NCI-H510A treated with DMSO at 0.1 percent for 48 hours (cell line): ENCODE measurements around the gene CLCNKB.
"Not testable (repeated sequence)": the region's sequence is repeated elsewhere in the genome, so short reads cannot be mapped to it uniquely, and the experiment has no call there.

Source experiments
- DNase-seq: peaks from one replicate; lab custom pipeline; 2025; lab: John Stamatoyannopoulos, UW

CLCNKB gene

DNA sequence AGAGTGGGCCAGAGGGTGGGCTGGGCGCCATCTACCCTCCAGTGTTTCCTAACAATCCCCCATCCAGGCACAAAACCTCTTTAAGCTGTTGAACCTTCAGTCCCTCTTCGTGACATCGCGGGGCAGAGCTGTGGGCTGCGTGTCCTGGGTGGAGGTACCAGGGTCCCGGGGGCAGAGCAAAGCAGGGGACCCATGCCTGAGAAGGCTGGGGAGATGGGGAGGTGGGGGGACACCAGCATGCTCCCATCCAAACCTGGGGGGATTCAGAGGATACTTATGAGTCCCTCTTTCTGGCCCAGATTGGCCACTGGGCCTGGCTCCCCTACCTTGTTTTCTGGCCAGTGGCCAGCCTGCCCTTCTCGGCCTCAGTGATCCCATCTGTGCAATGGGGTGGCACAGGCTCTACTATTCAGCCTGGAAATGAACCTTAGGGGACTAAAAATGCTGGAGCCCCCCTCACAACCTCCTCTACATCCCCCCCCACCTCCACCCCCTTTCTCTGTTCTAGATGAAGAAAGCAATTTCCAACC is 10.4 kb upstream of the CLCNKB start:
- DNase-seq, result not testable (repeated sequence)

DNA sequence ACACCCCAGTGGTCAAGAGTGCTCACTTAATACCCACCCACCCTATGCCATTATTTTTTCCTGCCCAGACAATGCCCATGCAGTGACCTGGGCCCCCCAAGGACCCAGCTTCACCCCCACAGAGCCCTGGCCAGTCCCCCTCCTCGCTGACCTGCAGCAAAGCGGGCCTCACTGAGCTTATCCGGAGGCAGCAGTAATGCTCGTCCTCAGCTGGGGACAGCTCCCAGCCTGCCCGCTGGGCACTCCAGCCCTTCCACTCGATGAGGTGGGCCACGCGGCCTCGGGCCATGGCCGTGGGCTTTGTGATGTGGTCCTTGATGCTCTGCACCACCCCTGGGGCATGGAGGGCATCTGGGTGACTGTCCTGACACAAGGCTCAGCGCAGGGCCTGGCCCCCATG is 7.1 kb upstream of the CLCNKB start:
- not testable (repeated sequence) for DNase-seq

DNA sequence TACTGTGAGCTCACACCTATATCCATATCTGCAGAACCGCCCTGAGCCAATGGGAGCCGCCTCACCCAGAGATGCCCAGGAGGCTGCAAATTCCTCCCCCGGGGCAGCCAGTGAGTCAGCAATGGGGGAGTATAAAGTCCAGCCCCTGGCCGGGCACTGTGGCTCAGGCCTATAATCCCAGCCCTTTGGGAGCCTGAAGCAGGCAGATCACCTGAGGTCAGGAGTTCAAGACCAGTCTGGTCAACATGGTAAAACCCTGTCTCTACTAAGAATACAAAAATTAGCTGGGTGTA is 5.0 kb upstream of the CLCNKB start:
- no peak for DNase-seq

DNA sequence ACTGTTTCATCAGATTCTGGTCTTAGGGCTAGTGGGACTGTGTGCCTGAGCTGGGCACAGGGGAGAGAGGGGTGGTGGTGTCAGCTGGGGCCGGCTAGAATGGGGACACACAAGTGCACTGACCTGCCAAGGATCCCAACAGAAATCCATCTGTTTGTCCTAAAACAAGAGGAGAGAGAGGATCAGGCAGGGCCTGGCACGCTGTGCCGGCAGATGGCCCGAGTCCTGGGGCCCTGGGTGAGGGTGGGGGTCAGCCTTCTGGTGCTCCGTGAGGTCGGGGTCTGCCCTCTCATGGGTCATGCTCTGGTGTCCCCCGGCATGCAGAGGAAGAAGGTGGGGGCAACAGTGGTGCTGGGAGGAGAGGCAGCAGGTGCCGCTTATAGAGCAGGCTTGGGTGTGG is 3.7 kb upstream of the CLCNKB start:
- not testable (repeated sequence) for DNase-seq

DNA sequence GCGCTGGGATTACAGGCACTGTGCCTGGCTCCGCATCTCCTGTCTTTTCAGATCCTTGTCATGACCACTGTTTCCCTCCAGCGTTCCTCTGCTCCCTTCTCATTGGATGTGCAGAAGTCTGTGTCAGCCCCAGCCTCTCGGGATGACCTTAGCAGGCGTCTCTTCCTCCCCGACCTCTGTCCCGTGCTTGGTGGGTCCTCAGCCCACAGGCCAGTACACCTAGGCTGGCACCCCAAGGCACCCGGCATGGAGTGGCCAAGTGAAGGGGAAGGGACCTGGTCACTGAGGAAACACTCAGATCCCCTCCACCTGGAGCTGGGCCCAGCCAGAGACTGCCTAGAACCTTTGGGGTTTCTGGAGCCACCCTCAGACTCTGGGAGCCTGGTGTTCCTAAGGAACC is 2.4 kb upstream of the CLCNKB start:
- no peak for DNase-seq

DNA sequence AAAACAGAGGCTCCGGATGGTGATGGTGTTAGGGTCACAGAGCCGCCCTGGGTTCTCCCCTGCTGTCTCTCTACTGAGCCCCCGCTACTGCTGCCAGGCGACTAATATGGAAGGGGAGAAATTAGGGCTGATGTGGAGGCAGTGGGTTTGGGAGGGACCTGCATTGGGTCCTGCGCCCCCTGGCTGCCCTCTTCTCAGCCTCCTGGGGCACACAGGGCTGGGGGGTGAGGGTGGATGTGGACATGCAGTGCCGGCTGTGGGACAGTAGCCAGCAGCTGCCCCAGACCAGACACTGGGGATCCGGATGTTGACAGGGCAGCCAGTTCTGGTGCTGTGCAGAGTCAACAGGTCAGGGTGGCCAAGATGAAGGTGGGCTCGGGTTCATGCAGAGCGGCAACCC is 1.5 kb upstream of the CLCNKB start:
- no peak for DNase-seq

DNA sequence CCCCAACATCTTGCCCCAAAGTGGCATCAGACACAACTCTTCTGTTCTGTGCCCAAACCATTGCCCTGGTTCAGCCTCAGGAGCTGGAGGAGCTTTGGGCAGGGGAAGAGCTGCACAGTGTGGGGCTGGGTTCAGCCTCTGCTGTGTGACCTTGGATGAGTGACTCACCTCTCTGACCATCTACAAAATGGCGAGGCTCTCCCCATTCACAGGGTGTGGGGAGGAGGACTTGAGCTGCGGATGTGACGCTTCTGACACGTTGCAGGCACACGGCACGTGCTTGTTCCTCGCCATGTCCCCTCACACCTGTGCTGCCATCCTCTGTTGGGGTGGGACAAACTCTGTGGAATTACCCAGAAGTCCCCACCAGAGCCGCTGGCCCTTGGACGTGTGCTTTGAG is 928 bp upstream of the CLCNKB start:
- not testable (repeated sequence) for DNase-seq

DNA sequence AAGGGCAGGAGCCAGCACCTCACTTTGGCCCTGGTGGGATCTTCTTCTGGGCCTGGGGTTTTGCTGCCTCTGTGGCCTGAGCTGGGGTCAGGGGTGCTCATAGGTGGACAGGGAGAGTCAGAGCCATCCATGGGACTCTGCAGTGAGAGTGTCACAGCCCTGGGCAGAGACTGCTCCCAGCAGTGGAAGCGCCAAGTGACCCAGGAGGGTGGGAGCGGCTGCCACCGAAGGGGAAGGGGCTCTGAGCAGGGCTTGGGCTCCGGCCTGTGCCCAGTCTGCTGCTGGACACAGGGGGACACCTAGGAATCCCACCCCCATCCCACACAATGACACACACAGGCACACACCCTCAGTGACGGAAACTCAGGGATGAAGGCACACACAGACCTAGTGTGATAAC is 368 bp downstream of the CLCNKB start:
- no peak for DNase-seq

DNA sequence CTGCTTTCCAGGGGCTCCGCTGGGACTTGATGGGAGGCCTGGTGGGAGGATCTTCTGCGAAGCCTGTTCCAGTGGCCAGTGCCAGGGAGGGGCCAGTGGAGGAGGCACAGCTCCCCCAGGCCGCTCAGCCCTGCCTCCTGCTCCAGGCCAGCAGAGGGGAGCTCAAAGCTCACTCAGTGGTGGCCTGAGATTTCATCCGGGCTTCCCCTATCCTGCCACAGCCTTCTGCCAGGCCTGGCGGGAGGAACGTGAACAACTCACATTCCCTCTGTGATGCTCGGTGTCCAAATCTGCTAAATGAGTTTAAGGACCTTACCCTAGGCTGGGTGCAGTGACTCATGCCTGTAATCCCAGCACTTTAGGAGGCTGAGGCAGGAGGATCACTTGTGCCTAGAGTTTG is 3.3 kb downstream of the CLCNKB start:
- no peak for DNase-seq

DNA sequence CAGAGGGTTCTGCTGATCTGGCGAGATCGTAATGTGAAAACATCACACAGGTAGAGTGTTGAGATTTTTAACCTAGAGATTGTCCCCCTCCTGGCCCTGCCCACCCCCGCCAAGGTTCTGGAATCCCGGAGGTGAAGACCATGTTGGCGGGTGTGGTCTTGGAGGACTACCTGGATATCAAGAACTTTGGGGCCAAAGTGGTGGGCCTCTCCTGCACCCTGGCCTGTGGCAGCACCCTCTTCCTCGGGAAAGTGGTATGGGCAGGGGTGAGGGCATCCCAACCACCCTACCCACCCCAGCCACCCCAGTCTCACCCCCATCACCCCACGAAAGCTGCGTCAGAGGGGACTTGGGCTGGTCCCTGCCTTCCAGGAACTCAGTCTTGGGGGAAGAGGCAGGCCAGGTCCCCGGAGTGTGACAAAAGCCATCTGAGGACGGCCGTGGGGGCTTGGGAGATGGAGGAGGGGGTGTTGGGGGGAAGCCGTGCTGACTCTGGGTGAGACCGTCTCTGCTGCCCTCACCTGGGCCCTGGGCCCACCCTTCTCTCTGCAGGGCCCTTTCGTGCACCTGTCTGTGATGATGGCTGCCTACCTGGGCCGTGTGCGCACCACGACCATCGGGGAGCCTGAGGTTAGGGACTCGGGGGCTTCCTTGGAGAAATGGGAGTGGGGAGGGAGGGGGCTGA is 4.4 kb downstream of the CLCNKB start:
- no peak for DNase-seq

DNA sequence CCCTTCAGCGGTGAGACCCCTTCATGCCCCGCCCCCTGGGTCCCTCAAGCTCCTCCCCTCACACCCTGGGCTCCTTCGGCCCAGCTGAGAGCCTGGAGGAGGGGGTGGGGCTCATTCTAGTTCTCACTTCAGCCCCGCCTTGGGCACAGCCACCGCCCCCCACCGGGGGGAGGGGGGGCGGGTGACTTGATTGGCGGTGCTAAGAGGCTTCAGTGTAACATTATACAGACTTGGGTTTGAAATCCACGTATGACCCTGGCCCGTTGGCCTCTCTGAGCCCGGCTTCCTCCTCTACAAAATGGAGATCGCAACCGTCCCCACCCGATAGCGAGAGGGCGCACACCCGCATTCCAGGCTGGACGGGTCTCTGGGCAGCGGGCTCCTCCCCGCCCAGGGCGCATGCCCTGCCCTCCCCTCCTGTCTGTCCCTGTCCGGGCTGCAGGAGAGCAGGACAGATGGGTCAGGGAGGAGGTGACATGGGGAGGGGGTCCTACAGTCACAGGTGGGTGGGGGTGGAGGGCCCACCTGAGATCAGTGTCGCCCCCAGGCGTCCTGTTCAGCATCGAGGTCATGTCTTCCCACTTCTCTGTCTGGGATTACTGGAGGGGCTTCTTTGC is 5.1 kb downstream of the CLCNKB start:
- DNase-seq, result no peak

DNA sequence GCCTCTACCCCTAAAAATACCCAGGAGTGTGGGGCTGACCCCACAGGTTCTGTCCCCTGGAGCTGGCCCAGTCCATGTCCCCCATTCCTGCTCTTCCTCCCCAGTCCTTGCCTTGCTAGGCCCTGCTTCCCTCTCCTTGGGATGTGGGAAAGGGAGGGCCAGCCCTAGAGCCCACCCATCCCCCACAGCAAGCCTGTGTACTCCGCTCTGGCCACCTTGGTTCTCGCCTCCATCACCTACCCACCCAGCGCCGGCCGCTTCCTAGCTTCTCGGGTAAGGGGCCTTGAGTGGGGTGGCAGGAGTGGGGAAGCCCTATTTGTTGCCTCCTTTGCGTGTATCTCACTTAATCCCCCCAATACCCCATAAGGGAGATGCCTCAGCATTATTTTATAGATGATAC is 6.7 kb downstream of the CLCNKB start:
- no peak for DNase-seq

DNA sequence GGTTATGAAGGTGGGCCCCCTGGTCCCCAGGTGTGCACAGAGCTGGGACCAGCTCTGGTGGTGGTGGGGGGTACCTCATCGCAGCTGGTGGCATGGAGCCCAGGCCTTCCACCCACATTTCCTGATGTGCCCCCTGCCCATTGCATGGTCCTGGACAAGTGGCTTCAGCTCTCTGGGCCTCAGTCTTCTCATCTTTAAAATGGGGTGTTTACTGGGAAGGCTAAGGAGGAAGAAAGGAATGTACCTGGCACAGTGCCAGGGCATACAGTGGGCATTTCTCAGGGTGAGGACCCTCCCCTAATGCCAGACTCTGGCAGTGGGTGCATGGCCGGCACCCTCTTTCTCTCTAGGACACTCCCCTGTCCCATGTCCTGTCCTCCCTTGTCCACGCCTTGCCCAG is 7.5 kb downstream of the CLCNKB start:
- DNase-seq, result no peak

DNA sequence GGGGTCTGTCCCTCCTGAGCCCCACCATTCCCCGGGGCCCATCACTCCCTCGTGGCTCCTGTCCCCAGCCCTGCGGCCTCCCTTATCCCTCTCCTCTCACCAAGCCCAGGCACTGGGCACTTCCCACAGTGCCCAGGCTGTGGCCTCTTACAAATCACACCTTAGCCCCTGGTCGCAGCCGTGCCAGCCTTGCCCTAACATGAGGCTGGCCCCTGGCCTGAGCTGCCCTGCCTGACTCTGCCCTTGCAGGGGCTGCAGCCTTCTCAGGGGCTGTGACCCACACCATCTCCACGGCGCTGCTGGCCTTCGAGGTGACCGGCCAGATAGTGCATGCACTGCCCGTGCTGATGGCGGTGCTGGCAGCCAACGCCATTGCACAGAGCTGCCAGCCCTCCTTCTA is 8.4 kb downstream of the CLCNKB start:
- DNase-seq, result not testable (repeated sequence)

DNA sequence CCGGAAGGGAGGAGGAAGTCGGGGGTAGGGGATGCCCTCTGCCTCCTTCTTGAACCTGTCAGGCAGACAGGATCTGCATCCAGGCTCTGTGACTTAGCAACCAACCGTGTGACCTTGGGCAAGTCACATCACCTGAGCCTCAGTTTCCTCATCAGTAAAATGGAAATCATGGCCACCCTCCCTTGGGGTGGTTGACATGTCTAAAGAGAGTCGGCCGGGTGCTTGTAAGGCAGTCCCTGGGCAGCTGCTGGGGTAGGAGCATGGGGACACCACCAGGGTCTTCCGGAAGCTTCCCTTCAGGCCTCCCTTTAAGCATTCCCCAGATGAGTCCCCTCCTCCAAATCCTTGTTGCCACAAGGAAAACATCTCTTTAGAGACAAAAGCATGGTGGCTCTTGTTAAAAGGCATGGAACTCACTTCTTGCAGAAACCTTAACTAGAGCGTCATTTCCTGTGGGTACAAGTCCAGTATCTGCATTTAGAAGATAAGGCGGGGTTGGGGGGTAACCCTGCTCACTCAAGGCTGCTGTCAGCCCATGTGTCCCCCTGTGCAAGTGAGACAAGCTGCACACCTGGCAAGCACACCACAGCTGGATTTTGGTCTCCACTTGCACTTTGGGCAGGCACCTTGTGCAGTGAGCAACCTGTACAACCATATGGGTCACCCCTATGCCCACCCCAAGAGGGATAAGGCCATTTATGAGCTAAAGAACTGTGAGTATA is 10.4 kb downstream of the CLCNKB start:
- no peak for DNase-seq

DNA sequence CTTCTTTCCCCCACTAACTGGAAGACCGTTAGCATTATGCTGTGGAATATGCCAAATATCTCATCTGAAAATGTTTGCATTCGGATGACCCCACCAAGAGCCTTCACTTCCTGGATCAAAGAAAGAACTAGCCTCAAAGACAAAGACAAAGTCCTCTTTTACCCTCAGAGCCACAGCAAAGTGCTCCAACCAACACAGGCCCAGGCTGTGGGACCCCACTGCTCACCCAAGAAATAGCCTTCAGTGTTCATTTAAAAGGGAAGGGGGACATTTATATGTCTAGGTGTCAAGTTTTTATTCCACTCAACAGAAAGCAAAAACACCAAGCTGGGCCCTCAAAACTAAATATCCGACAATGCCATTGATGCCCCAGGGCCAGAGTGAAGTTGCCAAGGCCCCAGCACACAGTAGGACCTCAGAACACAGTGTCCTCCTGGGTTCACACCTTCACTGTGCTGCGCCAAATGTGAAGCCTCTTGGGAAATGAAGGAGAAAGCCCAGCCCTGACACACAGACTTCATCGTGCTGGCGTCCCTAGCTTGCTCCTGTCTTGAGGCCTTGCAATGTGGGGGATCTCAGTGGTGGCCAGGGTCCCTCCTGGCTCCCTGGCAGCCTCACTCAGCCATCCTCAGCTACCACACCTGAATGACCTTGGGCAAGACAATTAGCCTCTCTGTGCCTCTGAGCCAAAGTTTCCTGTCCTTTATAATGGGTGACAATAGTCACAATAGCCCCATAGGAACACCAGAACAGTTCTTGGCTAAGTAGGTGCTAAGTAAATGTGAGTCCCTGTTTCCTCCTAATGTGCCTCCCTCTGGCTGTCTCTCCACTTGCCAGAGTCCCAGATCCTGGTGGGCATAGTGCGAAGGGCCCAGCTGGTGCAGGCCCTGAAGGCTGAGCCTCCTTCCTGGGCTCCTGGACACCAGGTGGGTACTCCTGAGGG is 11.3 kb downstream of the CLCNKB start:
- DNase-seq, result no peak

DNA sequence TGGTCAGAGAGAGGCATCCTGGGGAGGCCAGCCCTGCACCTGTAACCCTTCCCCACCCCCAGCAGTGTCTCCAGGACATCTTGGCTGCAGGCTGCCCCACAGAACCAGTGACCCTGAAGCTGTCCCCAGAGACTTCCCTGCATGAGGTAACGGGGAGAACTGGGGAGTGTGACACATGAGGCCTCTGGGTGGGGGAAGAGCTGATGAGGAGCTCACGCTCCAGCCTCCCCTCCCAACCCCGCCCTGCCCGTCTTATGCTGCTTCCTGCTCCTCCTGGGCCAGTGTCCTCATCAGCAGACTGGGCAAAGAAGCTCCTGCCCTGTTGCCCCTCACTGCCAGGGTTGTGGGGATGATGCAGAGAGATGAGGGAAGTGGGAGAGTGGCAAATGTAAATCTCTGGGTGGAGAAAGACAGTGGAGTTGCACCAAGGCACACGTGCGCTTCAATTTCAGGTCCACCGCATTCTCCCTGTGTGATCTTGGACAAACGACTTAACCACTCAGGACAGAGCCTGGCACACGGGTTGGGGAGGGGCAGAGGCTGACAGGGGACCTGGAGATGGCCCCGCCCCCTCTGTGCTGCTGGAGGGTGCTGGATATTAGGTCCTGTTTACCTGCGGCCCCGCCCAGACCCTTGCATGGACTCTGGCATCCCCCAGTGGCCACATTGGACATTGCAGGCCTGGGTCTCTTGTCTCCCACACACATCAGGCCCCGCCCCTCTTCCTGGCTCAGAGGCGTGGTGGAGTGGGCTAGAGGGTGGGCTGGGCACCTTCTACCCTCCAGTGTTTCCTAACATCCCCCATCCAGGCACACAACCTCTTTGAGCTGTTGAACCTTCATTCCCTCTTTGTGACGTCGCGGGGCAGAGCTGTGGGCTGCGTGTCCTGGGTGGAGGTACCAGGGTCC is 12.3 kb downstream of the CLCNKB start:
- DNase-seq, result peak; percentile 98

DNA sequence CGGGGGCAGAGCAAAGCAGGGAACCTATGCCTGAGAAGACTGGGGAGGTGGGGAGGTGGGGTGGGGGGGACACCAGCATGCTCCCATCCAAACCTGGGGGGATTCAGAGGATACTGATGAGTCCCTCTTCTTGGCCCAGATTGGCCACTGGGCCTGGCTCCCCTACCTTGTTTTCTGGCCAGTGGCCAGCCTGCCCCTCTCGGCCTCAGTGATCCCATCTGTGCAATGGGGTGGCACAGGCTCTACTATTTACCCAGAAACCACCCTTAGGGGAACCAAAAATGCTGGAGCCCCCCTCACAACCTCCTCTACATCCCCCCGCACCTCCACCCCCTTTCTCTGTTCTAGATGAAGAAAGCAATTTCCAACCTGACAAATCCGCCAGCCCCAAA is 12.9 kb downstream of the CLCNKB start:
- not testable (repeated sequence) for DNase-seq

DNA sequence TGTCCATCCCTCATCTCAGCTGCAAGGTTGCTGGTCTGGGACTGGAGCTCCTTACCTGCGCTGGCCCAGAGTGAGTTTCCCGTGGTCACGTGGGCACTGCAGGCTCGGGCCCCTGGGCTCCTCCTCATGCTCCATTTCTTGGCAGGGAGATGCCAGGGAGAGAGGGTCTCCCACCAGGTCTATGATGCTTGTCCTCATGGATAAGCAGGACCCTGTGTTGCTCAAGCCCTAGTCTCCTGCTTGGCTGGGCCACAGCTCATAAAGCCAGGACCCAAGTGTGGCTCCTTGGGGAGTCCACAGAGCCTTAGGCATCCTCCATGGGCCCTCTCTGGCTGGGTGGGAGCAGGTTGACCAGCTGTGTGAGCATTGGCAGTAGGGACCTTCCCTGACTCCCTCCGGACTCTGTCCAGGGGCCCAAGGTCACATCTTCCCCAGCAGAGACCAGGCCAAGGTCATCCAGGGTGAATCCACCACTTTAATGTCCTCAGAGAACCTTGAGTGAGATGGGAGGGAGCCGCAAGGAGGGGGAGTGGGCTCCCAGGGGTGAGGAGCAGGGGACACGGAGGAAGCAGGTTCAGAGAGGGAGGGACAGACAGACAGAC is 13.8 kb downstream of the CLCNKB start:
- not testable (repeated sequence) for DNase-seq

DNA sequence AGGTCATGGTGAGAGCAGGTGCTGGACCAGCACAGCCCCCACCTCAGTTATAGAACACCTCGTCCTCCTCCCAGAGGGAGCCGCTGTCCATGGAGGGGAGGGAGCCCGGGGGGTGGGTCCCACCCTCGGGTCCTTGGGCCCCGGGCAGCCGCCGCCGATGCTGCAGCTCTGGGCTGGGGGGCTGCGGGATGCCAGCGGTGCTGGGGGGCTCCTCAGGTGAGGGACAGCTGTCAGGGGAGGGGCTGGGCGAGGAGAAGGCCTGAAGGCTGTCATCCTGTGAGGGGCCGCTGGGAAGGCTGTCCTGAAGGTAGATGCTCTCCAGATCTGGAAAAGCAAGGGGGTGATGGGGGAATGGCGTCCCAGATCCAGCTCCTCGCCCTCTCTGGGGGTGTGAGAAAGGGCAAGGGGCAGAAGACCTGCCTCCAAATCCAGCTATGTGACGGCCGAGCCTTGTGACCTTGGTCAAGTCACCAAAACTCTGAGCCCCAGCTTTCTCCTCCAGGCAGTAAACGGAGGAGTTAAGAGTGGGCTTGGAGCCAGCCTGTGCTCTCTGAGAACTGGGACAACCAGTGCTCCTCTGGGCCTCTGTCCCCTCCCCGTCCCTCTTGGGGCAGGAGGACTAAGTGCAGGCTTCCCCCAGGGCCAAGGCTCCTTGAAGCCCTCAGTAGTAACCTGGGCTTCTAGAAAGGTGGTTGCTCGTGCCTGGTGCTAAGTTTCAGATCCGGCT is 15.0 kb downstream of the CLCNKB start:
- not testable (repeated sequence) for DNase-seq
